HepG2 (cell line): ENCODE results near the gene PRMT7. TPM values are rescaled to one million over a fixed set of nuclear protein-coding genes. Genes with fewer than 3 reads are reported as not detected.
A peak's percentile ranks its signal among the peaks of the same experiment; 100 is the strongest.

ENCODE experiments used
- AGO2 ChIP-seq: fragments of 200-400 bp; formaldehyde crosslinking; optimal IDR thresholded peaks from 2 replicates; pipeline ENCODE3; 2017; ENCODE audit warnings: mild to moderate bottlenecking, low read depth, low read length, moderate library complexity
- ASH2L ChIP-seq: fragments of 300-600, 200-600 bp; sonication (generic); IDR thresholded peaks from 2 replicates; pipeline ENCODE4 v1.7.0; 2017; ENCODE audit warnings: low read depth, mild to moderate bottlenecking, moderate library complexity, mixed read lengths, low read length; ENCODE audit not compliant: insufficient read length
- CEBPG ChIP-seq: IDR thresholded peaks from 2 replicates; pipeline ENCODE4 v1.6.1; 2016
- DPF2 ChIP-seq: sonication (generic); formaldehyde crosslinking; IDR thresholded peaks from 2 replicates; pipeline ENCODE4 v1.4.0; 2020; ENCODE audit warnings: mild to moderate bottlenecking, low read depth, missing genetic modification reagents, borderline replicate concordance
- HHEX ChIP-seq: IDR thresholded peaks from 2 replicates; pipeline ENCODE4 v1.6.1; 2016; ENCODE audit warnings: control low read depth
- HNF4G ChIP-seq, 2 experiments: sonication (generic) in 1 of 2; formaldehyde crosslinking in 1 of 2; IDR thresholded peaks; 2 replicates each; pipeline versions ENCODE4 v1.4.0 to v1.6.1; 2011 to 2020; ENCODE audit warnings: borderline replicate concordance in 2 of 2, low read depth in 2 of 2, mild to moderate bottlenecking in 2 of 2, low read length in 1 of 2, missing genetic modification reagents in 1 of 2, moderate library complexity in 1 of 2
- NFKB2 ChIP-seq: sonication (generic); formaldehyde crosslinking; IDR thresholded peaks from 2 replicates; pipeline ENCODE4 v1.4.0; 2020; ENCODE audit warnings: missing genetic modification reagents, borderline replicate concordance
- NFYB ChIP-seq: sonication (generic); formaldehyde crosslinking; IDR thresholded peaks from 2 replicates; pipeline ENCODE4 v1.4.0; 2020; ENCODE audit warnings: missing genetic modification reagents
- NFYC ChIP-seq: IDR thresholded peaks from 2 replicates; pipeline ENCODE4 v1.6.1; 2016; ENCODE audit warnings: missing genetic modification reagents, missing compliant biosample characterization
- PHF8 ChIP-seq: sonication (generic); formaldehyde crosslinking; IDR thresholded peaks from 2 replicates; pipeline ENCODE4 v1.5.0; 2020; ENCODE audit warnings: missing genetic modification reagents
- PRMT3 ChIP-seq: sonication (generic); formaldehyde crosslinking; IDR thresholded peaks from 2 replicates; pipeline ENCODE4 v1.8.1; 2022; ENCODE audit warnings: low read depth, mild to moderate bottlenecking, moderate library complexity, missing genetic modification reagents, borderline replicate concordance
- TMF1 ChIP-seq: sonication (generic); formaldehyde crosslinking; IDR thresholded peaks from 2 replicates; pipeline ENCODE4 v1.8.1; 2022; ENCODE audit warnings: low read depth, missing genetic modification reagents
- ZNF296 ChIP-seq: sonication (generic); formaldehyde crosslinking; conservative IDR thresholded peaks from 2 replicates; pipeline ENCODE4 v1.5.0; 2020; ENCODE audit warnings: mild to moderate bottlenecking, missing genetic modification reagents
- ZNF883 ChIP-seq: sonication (generic); formaldehyde crosslinking; IDR thresholded peaks from 2 replicates; pipeline ENCODE4 v1.5.1; 2020; ENCODE audit warnings: mild to moderate bottlenecking, missing genetic modification reagents; ENCODE audit errors: not compliant biosample characterization
- polyA plus RNA-seq, 8 experiments: library from polyadenylated mRNA; depleted of rRNA in 3 of 8; stranded (reverse) in 7 of 8; unstranded in 1 of 8; fragments of >200 nt; fragmentation: Illumina TruSeq in 4 of 8; extraction: Trizol in 4 of 8; gene quantifications; 2 replicates each; pipeline versions ENCODE4 v1.2.1 to v1.2.3, GENCODE V29; 2011 to 2016; ENCODE audit warnings: low read depth in 4 of 8, missing spikeins in 1 of 8, mixed read lengths in 1 of 8; ENCODE audit not compliant: insufficient read depth in 1 of 8
- total RNA-seq, 5 experiments: library from RNA; depleted of rRNA; stranded (reverse); fragments of >200 nt; fragmentation: Illumina TruSeq; extraction: Trizol; gene quantifications; 2 replicates each; pipeline ENCODE4 v1.2.3, GENCODE V29; 2016; ENCODE audit warnings: low read depth in 1 of 5
- TF ChIP-seq, protein P1 (sequence below): sonication (generic); formaldehyde crosslinking; IDR thresholded peaks from 2 replicates; pipeline ENCODE4 v1.4.0; 2020; ENCODE audit warnings: missing genetic modification reagents, borderline replicate concordance
- TF ChIP-seq, protein P2 (sequence below): sonication (generic); formaldehyde crosslinking; IDR thresholded peaks from 2 replicates; pipeline ENCODE4 v1.5.0; 2020; ENCODE audit warnings: mild to moderate bottlenecking, missing genetic modification reagents
- TF ChIP-seq, protein P3 (sequence below): sonication (generic); formaldehyde crosslinking; IDR thresholded peaks from 2 replicates; pipeline ENCODE4 v1.4.0; 2020; ENCODE audit warnings: missing genetic modification reagents
- TF ChIP-seq, protein P4 (sequence below): sonication (generic); formaldehyde crosslinking; IDR thresholded peaks from 2 replicates; pipeline ENCODE4 v1.8.0; 2022; ENCODE audit warnings: missing genetic modification reagents, mild to moderate bottlenecking, inconsistent platforms, borderline replicate concordance

Gene PRMT7
- total and polyA plus RNA-seq, 2 of the 13 experiments (the other 11 are each of a cell fraction or from before 2014, with no cell fraction given), result 47.5 to 55.0 TPM

DNA sequence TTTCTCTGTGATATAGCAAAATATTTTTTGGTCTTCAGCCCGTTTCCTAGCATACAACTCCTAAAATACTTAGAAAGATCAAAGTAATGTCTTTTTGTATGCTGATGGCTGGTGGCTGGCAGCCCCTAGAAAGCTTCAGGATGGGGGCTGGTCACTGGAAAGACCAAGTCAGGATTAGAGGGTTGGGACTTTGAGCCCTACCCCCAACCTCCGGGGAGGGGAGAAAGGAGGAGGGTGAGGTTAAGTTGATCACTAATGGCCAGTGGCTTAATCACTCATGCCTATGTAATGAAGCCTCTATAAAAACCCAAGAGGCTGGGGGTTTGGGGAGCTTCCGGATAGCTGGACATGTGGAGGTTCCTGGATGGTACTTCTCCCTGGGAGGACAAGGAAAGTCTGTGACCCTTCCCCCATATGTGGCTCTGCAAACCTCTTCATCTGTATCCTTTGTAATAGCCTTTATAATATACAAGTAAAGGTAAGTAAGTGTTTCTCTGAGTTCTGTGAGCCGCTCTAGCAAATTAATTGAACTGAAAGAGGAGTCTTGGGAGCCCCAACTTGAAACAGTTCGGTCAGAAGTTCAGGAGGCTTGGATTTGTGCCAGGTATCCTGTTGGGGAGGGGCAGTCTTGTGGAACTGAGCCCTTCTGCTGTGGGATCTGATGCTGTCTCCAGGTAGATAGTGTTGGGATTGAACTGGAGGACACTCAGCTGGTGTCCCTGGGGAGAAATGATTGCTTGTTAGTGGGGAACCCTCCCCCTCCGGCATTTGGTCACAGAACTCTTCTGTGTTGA lies 43.0 kb upstream of the PRMT7 start (continued):
- TF ChIP-seq, protein P1, sequence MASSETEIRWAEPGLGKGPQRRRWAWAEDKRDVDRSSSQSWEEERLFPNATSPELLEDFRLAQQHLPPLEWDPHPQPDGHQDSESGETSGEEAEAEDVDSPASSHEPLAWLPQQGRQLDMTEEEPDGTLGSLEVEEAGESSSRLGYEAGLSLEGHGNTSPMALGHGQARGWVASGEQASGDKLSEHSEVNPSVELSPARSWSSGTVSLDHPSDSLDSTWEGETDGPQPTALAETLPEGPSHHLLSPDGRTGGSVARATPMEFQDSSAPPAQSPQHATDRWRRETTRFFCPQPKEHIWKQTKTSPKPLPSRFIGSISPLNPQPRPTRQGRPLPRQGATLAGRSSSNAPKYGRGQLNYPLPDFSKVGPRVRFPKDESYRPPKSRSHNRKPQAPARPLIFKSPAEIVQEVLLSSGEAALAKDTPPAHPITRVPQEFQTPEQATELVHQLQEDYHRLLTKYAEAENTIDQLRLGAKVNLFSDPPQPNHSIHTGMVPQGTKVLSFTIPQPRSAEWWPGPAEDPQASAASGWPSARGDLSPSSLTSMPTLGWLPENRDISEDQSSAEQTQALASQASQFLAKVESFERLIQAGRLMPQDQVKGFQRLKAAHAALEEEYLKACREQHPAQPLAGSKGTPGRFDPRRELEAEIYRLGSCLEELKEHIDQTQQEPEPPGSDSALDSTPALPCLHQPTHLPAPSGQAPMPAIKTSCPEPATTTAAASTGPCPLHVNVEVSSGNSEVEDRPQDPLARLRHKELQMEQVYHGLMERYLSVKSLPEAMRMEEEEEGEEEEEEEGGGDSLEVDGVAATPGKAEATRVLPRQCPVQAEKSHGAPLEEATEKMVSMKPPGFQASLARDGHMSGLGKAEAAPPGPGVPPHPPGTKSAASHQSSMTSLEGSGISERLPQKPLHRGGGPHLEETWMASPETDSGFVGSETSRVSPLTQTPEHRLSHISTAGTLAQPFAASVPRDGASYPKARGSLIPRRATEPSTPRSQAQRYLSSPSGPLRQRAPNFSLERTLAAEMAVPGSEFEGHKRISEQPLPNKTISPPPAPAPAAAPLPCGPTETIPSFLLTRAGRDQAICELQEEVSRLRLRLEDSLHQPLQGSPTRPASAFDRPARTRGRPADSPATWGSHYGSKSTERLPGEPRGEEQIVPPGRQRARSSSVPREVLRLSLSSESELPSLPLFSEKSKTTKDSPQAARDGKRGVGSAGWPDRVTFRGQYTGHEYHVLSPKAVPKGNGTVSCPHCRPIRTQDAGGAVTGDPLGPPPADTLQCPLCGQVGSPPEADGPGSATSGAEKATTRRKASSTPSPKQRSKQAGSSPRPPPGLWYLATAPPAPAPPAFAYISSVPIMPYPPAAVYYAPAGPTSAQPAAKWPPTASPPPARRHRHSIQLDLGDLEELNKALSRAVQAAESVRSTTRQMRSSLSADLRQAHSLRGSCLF (CRISPR knock-in tag), result no peak
- TF ChIP-seq ASH2L (peak; percentile 59), DPF2 (CRISPR knock-in tag) (0 out of 2 replicates have a peak, but pooled peaks have one; percentile 11), AGO2 (no peak), CEBPG (CRISPR knock-in tag) (no peak), TMF1 (no peak), HHEX (no peak), HNF4G (IDR thresholded peaks at IDR 0.05; ENCODE audit: borderline replicate concordance, low read depth, low read length) (peak; percentile 61; the same call in 1 of the 2 replicates), HNF4G (CRISPR knock-in tag; IDR thresholded peaks at IDR 0.05; ENCODE audit: borderline replicate concordance, low read depth) (no peak), NFKB2 (CRISPR knock-in tag) (no peak), NFYC (CRISPR knock-in tag) (no peak), PHF8 (no peak), PRMT3 (CRISPR knock-in tag) (no peak), ZNF296 (no peak), ZNF883 (CRISPR knock-in tag) (no peak), NFYB (CRISPR knock-in tag) (no peak)
- TF ChIP-seq, protein P2, sequence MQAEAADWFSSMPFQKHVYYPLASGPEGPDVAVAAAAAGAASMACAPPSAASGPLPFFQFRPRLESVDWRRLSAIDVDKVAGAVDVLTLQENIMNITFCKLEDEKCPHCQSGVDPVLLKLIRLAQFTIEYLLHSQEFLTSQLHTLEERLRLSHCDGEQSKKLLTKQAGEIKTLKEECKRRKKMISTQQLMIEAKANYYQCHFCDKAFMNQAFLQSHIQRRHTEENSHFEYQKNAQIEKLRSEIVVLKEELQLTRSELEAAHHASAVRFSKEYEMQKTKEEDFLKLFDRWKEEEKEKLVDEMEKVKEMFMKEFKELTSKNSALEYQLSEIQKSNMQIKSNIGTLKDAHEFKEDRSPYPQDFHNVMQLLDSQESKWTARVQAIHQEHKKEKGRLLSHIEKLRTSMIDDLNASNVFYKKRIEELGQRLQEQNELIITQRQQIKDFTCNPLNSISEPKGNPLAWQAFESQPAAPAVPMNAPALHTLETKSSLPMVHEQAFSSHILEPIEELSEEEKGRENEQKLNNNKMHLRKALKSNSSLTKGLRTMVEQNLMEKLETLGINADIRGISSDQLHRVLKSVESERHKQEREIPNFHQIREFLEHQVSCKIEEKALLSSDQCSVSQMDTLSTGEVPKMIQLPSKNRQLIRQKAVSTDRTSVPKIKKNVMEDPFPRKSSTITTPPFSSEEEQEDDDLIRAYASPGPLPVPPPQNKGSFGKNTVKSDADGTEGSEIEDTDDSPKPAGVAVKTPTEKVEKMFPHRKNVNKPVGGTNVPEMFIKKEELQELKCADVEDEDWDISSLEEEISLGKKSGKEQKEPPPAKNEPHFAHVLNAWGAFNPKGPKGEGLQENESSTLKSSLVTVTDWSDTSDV (CRISPR knock-in tag), result no peak
- TF ChIP-seq, protein P3, sequence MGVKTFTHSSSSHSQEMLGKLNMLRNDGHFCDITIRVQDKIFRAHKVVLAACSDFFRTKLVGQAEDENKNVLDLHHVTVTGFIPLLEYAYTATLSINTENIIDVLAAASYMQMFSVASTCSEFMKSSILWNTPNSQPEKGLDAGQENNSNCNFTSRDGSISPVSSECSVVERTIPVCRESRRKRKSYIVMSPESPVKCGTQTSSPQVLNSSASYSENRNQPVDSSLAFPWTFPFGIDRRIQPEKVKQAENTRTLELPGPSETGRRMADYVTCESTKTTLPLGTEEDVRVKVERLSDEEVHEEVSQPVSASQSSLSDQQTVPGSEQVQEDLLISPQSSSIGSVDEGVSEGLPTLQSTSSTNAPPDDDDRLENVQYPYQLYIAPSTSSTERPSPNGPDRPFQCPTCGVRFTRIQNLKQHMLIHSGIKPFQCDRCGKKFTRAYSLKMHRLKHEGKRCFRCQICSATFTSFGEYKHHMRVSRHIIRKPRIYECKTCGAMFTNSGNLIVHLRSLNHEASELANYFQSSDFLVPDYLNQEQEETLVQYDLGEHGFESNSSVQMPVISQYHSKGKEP (CRISPR knock-in tag), result no peak
- TF ChIP-seq, protein P4, sequence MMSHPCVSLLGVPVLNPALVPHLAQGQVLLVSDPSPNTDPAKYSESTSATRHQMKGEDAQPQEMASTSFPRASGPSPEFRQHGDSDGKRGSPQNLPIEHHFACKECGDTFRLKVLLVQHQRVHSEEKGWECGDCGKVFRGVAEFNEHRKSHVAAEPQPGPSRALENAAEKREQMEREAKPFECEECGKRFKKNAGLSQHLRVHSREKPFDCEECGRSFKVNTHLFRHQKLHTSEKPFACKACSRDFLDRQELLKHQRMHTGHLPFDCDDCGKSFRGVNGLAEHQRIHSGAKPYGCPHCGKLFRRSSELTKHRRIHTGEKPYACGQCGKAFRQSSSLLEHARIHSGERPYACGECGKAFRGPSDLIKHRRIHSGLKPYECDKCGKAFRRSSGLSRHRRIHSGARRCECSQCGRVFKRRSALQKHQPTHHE, result no peak
